ENCODE measurements around the gene SLC24A4. TPM values are rescaled to one million over a fixed set of nuclear protein-coding genes. Genes with fewer than 3 reads are reported as not detected.

SLC24A4 gene
- total and polyA plus RNA-seq, 3 donors from 2014 or later, result 3.6 to 10.6 (median 8.5) TPM

DNA sequence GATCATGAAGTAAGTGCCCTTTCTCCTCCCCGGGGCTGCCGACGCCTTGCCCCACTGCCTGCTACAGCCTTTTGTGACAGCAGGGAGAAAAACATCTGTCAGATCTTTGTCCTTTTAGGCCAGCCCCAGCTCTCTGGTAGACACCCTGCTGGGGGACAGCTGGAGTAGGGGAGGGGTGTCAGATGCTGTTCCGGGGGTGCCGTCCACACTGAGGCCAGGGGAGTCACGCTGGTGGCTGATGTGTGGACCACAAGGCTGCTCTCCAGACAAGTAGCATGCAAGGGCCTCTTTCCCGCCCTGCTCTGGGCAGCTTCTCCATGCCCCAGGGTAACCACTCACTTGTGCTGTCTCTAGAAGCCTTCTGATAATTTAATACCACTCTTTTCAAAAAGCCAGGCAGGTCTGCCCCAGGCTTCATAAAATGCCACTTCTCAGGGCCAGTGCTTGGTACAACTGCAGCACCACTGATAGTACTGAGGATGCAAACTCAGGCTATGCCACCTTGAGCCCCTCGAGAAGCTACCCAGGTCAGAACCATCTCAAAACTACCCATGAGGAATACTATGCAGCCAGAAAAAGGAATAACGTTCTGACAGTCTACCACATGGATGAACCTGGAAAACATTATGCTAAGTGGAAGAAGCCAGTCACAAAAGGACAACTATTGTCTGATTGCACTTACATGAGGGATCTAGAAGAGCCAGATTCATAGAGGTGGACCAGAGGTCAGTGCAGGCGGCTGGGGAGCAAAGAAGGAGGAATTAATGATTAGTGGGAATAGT is 124.6 kb downstream of the SLC24A4 start:
- Histone ChIP-seq H3K27ac (no peak overlapping the region), H3K4me3 (no peak overlapping the region), H3K9me3 (no peaks in the 10 kb centered on the region), H3K4me1 (peaks cover 11% of the 10 kb centered on the region), H3K27me3 (no peaks in the 10 kb centered on the region), H3K36me3 (ENCODE audit: low read depth, missing control alignments) (no peaks in the 10 kb centered on the region)
- 96 to 97% methylated on average over 7 to 10 of the region's 10 CpGs for WGBS, 2 donors
- TF ChIP-seq, protein P1, sequence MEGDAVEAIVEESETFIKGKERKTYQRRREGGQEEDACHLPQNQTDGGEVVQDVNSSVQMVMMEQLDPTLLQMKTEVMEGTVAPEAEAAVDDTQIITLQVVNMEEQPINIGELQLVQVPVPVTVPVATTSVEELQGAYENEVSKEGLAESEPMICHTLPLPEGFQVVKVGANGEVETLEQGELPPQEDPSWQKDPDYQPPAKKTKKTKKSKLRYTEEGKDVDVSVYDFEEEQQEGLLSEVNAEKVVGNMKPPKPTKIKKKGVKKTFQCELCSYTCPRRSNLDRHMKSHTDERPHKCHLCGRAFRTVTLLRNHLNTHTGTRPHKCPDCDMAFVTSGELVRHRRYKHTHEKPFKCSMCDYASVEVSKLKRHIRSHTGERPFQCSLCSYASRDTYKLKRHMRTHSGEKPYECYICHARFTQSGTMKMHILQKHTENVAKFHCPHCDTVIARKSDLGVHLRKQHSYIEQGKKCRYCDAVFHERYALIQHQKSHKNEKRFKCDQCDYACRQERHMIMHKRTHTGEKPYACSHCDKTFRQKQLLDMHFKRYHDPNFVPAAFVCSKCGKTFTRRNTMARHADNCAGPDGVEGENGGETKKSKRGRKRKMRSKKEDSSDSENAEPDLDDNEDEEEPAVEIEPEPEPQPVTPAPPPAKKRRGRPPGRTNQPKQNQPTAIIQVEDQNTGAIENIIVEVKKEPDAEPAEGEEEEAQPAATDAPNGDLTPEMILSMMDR (IDR thresholded peaks at IDR 0.05), result no peak
- no peak for TF ChIP-seq POLR2A (IDR thresholded peaks at IDR 0.05)
- no peak for DNase-seq
- intact Hi-C loops (cut with DNase I; ENCODE audit: low total_unique reads), result no loop called here

DNA sequence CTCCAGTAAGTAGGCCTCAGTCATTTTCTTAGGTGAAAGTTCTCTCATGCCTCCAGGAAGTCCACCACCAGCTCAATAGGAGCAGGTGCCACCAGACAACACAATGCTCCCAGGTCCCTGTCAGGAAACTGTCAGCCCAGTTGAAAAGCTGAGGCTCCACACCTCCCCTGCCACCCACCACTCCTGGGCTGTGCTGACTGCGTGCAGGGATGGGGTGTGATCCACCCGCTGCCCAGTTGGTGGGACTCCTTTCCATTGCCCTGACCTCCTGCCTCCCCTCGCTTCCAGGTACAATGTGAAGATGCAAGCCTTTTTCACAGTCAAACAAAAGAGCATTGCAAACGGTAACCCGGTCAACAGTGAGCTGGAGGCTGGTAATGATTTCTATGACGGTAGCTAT is 125.8 kb downstream of the SLC24A4 start:
- 90 to 95% methylated on average over 4 to 6 of the region's 6 CpGs for WGBS, 2 donors
- Histone ChIP-seq H3K4me3 (no peak overlapping the region), H3K27ac (no peak overlapping the region), H3K4me1 (peaks cover 11% of the 10 kb centered on the region), H3K36me3 (ENCODE audit: low read depth, missing control alignments) (no peaks in the 10 kb centered on the region), H3K27me3 (no peaks in the 10 kb centered on the region), H3K9me3 (no peaks in the 10 kb centered on the region)
- no peak for TF ChIP-seq POLR2A (IDR thresholded peaks at IDR 0.05)
- TF ChIP-seq, protein P1 (IDR thresholded peaks at IDR 0.05), result no peak
- intact Hi-C loops (cut with DNase I; ENCODE audit: low total_unique reads), result no loop called here
- no peak for DNase-seq

DNA sequence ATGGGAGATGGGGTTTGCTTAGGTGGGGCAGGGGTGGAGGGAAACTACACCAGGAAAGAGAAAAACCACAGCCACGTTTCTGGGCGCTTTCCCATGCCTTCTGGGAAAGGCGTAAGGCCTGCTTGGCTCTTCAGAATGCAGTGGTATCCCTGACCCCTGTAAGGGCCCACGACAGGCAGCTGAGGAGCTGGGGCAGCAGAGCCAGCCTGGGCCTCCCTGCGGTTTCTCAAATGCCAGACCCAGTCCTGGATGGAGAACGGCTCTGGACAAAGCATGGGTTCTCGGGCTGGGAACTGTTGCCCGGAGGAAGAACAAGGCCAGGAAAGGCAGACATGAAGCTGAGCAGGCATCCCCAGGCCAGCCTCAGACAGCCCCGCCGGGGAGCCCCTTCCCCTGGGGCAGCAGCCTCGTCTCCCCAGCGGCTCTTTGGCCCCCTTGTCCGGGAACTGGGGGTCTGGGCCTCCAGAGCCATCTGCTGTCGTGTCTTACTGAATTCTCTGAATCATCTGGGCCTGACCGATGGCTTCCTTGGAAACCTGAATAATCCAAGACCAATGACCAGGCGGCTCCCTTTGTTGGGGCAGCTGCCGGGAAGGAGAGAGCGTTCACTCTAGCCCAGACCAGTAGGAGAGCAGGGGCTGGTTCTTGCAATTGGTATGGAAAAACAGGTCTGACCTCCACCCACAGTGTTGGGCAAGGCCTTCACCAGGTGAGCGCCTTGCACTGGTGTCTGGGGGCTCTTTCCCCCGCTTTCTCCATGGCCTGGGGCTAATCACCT is 126.6 kb downstream of the SLC24A4 start:
- 88 to 96% methylated on average over 14 to 20 of the region's 20 CpGs for WGBS, 2 donors

DNA sequence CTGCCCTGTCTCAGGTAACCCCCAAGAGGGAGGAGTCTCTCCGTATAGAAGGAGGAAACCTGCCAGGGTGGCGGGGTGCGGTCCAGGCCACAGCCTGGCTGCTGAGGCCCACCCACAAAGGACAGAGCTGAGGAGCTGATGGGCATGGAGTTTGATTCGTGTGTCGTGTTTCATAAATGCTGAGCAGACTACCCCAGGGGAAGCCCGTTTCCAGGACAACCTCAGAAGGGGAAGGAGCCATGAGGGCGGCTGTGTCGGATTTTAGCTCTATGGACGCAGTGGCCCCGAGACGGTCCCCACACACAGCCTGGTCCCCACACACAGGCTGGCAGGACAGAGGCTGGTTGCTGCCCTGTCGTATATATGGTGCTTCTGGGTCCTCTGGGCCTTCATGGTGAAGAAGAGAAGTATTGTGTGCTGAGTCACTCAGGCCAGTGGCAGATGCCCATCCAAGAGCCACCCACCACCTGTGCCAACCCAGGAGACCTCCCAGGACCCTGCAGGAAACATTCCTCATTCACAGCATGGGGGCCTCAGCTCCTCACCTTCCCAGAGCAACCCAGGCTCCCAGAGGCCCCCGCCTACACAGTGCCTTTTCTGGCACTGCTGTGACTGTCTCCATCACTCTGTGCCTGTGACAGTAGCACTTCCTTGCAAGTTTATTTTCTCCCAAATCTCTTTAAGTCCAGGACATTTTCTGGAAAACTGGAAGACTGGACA is 127.5 kb downstream of the SLC24A4 start:
- H3K27ac ChIP-seq, result no peak overlapping the region

More for the DNA sequence above, 126.6 kb downstream of the SLC24A4 start:
- peaks cover 11% of the 10 kb centered on the region for H3K4me1 ChIP-seq
- no peak for DNase-seq
- no peaks in the 10 kb centered on the region for H3K27me3 ChIP-seq
- H3K9me3 ChIP-seq, result no peaks in the 10 kb centered on the region
- H3K27ac ChIP-seq, result no peak overlapping the region
- H3K4me3 ChIP-seq, result no peak overlapping the region
- no peaks in the 10 kb centered on the region for H3K36me3 ChIP-seq (ENCODE audit: low read depth, missing control alignments)
- intact Hi-C loops (cut with DNase I; ENCODE audit: low total_unique reads), result loop anchor here (10.0 kb wide), 1 partner anchor 315 kb away; no protein-coding TSS in a partner anchor
- TF ChIP-seq, protein P1 (IDR thresholded peaks at IDR 0.05), result no peak
- no peak for TF ChIP-seq POLR2A (IDR thresholded peaks at IDR 0.05)

More for the DNA sequence above, 127.5 kb downstream of the SLC24A4 start:
- no peak for TF ChIP-seq POLR2A (IDR thresholded peaks at IDR 0.05)
- TF ChIP-seq, protein P1 (IDR thresholded peaks at IDR 0.05), result no peak
- Histone ChIP-seq H3K27me3 (no peaks in the 10 kb centered on the region), H3K36me3 (ENCODE audit: low read depth, missing control alignments) (no peaks in the 10 kb centered on the region), H3K4me3 (no peak overlapping the region), H3K9me3 (no peaks in the 10 kb centered on the region), H3K4me1 (peaks cover 11% of the 10 kb centered on the region)
- intact Hi-C loops (cut with DNase I; ENCODE audit: low total_unique reads), result loop anchor here (10.0 kb wide), 1 partner anchor 316 kb away; no protein-coding TSS in a partner anchor
- no peak for DNase-seq
- 79 to 93% methylated on average over 10 to 13 of the region's 13 CpGs for WGBS, 2 donors

All from testis (tissue), 3 donors.